Prostate gland (tissue), 2 donors: Measurements from ENCODE around the gene ACP4. TPM values are rescaled to one million over a fixed set of nuclear protein-coding genes. Genes with fewer than 3 reads are reported as not detected.

Experiments used
- DNase-seq: peaks from one replicate; pipeline ENCODE4 v3.0.0-alpha.2; 2019; ENCODE audit warnings: low spot score
- H3K27ac ChIP-seq, 2 donors: fragments of 200-600 bp; sonication (generic); 2 replicates each; pipeline ENCODE4 v1.5.1; 2017 to 2019
- H3K27me3 ChIP-seq: fragments of 200-600 bp; sonication (generic); replicated peaks from 2 replicates; pipeline ENCODE4 v1.5.1; 2019; ENCODE audit not compliant: insufficient read depth
- H3K36me3 ChIP-seq, 2 donors: fragments of 200-600 bp; sonication (generic); 1 replicate in 1 of 2; 2 replicates in 1 of 2; pipeline versions ENCODE4 v1.5.1 to v1.8.1; 2017 to 2019
- H3K4me1 ChIP-seq: fragments of 200-600 bp; sonication (generic); replicated peaks from 2 replicates; pipeline ENCODE4 v1.5.1; 2019
- H3K4me3 ChIP-seq, 2 donors: fragments of 200-600 bp; sonication (generic); 2 replicates each; pipeline ENCODE4 v1.5.1; 2017 to 2019
- H3K9me3 ChIP-seq: fragments of 200-600 bp; sonication (generic); 2 replicates; pipeline ENCODE4 v1.5.1; 2017
- CTCF ChIP-seq, 4 experiments: fragments of 200-600 bp in 2 of 4; fragments of 450-650 bp in 2 of 4; sonication (generic) in 2 of 4; IDR thresholded peaks; 1 replicate in 3 of 4; 2 replicates in 1 of 4; pipeline ENCODE4 v1.5.1; 2016 to 2019; ENCODE audit warnings: antibody characterized with exemption in 4 of 4, mild to moderate bottlenecking in 2 of 4, moderate library complexity in 2 of 4
- POLR2A ChIP-seq: fragments of 450-650 bp; IDR thresholded peaks from one replicate; pipeline ENCODE4 v1.6.1; 2016; ENCODE audit warnings: antibody characterized with exemption, mild to moderate bottlenecking
- POLR2AphosphoS5 ChIP-seq: sonication (generic); formaldehyde crosslinking; IDR thresholded peaks from one replicate; pipeline ENCODE4 v1.6.1; 2017; ENCODE audit warnings: antibody characterized with exemption
- WGBS: methylation state at CpG from one replicate; pipeline ENCODE4 v1.1.5; 2018; 5-methylcytosine and 5-hydroxymethylcytosine counted together
- intact Hi-C: fragments of 100-400 bp; cut with DNase I; formaldehyde crosslinking; loops from one replicate; pipeline ENCODE4 v1.14.2; 2022
- total RNA-seq, 2 donors: library from RNA; depleted of rRNA; stranded (reverse); fragments of >200 nt; gene quantifications; one replicate each; pipeline ENCODE4 v1.1.0, GENCODE V29; 2016

ACP4 gene
- total RNA-seq, 2 donors from 2014 or later = not detected

DNA sequence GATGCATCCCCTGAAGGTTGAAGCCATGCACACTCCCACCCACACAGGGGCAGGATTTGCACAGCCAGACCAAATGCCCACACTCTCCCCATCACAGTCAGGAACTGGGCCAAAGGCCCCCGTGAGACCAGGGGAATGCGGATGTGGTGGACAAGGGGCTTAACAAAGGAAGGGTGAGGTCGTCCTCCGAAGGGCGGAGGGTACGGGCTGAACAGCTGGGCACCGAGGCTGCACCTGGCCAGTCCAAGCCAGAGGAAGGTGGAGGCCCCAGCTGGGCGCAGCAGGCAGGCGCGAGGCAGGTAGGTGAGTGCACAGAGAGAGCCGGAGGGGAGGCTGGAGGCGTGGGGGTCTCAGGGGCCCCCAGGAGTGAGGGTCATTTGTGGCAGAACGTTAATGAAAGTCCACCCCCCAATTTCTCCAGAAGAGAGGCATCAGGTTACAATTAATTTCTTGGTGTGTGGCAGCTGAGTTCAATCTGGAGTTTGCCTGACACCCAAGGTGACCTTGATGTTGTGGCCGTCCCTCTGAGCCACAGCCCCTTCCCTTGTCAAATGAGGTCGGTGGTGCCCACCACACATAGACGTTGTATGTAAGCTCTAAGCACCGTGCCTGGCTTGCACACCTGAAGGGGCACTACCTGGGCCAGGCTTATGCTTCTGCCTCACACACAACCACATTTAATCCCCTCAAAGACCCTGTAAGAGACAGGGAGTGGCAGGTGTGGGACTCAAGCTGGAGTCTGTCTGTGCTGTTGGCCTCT, 40.2 kb downstream of the ACP4 start:
- no peaks in the 10 kb centered on the region for H3K4me1 ChIP-seq
- 57% methylated on average over 17 of the region's 17 CpGs for WGBS
- H3K4me3 ChIP-seq = no peak overlapping the region
- intact Hi-C loops = no loop called here
- H3K9me3 ChIP-seq = no peaks in the 10 kb centered on the region
- TF ChIP-seq POLR2AphosphoS5 = no peak
- TF ChIP-seq CTCF (IDR thresholded peaks at IDR 0.05) = no peak
- no peak for TF ChIP-seq POLR2A
- no peak for DNase-seq
- no peaks in the 10 kb centered on the region for H3K27me3 ChIP-seq
- no peaks in the 10 kb centered on the region for H3K36me3 ChIP-seq
- H3K27ac ChIP-seq = no peak overlapping the region

DNA sequence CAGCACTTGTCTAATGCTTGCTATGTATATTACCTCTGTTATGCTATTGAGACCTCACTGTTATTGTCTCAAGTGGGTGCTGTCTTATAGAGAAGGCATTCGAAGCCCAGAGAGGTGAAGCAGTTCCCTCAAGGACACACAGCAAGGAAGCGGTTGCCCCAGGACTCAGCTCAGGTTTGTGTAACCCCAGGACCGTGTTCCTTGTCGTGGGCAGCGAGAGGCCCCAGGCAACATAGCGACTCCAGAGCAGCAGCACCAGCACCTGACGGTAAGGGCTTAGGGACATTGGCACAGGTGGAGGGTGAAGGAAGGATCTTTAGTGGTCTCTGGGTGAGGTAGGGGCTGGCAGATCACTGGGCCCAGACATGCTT, 40.8 kb downstream of the ACP4 start:
- no peak overlapping the region for H3K4me3 ChIP-seq

GRCh38 chr19:50832666-50833065, 42.5 kb downstream of the ACP4 start:
- intact Hi-C loops = no loop called here
- no peaks in the 10 kb centered on the region for H3K9me3 ChIP-seq
- DNase-seq = no peak
- H3K27ac ChIP-seq = no peak overlapping the region
- no peak overlapping the region for H3K4me3 ChIP-seq
- H3K36me3 ChIP-seq = no peaks in the 10 kb centered on the region
- TF ChIP-seq POLR2AphosphoS5 = no peak
- no peak for TF ChIP-seq POLR2A
- no peak for TF ChIP-seq CTCF (IDR thresholded peaks at IDR 0.05)
- H3K27me3 ChIP-seq = no peaks in the 10 kb centered on the region
- 89% methylated on average over 8 of the region's 8 CpGs for WGBS
- peaks cover 8% of the 10 kb centered on the region for H3K4me1 ChIP-seq

More for the DNA sequence above, 40.8 kb downstream of the ACP4 start:
- no peak for DNase-seq
- H3K9me3 ChIP-seq = no peaks in the 10 kb centered on the region
- TF ChIP-seq POLR2AphosphoS5 = no peak
- no peak for TF ChIP-seq POLR2A
- TF ChIP-seq CTCF (IDR thresholded peaks at IDR 0.05) = no peak
- no peaks in the 10 kb centered on the region for H3K4me1 ChIP-seq
- no peaks in the 10 kb centered on the region for H3K27me3 ChIP-seq
- H3K36me3 ChIP-seq = no peaks in the 10 kb centered on the region
- intact Hi-C loops = no loop called here
- no peak overlapping the region for H3K27ac ChIP-seq
- 81% methylated on average over 7 of the region's 7 CpGs for WGBS

DNA sequence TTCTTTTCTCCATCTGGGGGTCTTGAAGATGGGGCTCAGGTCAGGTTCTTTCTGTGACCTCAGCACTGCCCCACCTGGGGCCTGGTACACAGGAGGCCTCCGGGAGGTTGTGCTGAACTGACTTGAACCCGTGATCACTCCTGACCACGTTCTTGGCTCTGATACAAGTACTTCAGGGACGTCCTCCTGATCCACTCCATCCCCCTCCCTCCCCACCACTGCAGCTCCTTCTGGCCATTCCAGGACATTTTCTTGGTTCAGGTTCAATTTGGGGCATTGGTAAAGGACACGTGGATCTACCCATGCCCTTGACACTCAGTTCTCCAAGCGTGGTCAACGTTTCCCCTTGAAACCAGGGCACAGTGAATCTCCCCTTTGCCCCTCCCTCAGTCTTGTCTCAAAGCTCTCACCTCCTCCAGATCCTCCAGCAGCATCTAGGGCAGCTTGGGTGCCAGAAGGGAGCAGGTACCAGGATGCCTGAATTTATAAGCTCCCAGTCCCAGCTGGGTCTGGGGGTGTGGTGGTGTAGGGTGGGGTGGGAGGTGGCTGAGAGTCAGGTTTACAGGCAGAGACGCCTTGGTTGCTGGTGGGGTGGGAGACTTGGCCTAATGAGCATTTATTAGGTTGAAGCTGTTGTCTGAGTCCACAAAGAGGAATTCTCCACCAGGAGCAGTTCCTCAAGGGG, 43.0 kb downstream of the ACP4 start, which contains the start of gene KLK15:
Gene KLK15 (minus strand): TSS at position 458 of the 685 bp plus-strand sequence. CDS start 2,082 bp downstream, outside the sequence.
- WGBS = 69% methylated on average over 8 of the region's 8 CpGs
- DNase-seq = no peak

More for the DNA sequence above, 43.0 kb downstream of the ACP4 start, which contains the start of gene KLK15:
- TF ChIP-seq POLR2A (no peak), CTCF (IDR thresholded peaks at IDR 0.05) (no peak), POLR2AphosphoS5 (no peak)
- Histone ChIP-seq H3K4me3 (no peak within 1 kb of the TSS), H3K4me1 (peaks cover 8% of the 10 kb centered on the region), H3K36me3 (no peaks in the 10 kb centered on the region), H3K27ac (no peak within 1 kb of the TSS), H3K9me3 (no peaks in the 10 kb centered on the region), H3K27me3 (no peaks in the 10 kb centered on the region)
- intact Hi-C loops = no loop called here
